ENCODE data around the gene PRPSAP1.

Gene PRPSAP1

GRCh38 chr17:76263896-76264295 lies 89.8 kb downstream of the PRPSAP1 start:
- no peak for DNase-seq

DNA sequence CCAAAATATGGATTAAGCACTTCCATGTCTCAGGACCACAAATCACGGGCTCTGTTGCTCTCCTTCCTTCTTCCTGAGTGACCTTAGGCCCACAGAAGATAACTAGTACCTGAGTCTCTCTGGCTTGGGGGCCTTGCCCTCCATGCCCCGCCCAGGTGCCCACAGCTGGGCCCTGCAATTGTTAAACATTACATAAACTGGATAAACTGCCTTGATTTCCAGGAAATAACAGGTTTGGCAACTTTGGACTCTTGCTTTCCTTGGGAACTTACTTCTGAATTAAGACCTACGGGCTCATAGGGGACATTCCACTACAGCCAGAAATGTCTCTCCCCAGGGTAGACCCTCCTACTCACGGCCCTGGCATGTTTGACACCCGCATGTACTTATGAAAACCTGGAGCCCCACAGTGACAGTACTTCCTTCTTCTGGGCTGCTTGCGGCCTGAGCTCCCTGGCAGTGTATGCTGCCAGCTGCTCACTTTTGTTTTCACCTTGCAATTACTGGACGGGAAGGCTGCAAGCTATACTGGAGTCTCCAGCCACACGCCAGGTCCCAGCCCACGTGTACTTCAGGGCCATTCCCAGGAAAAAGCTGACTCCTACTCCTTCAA lies 90.9 kb downstream of the PRPSAP1 start:
- DNase-seq: peak in 1 of 2 experiments; percentile 48

DNA sequence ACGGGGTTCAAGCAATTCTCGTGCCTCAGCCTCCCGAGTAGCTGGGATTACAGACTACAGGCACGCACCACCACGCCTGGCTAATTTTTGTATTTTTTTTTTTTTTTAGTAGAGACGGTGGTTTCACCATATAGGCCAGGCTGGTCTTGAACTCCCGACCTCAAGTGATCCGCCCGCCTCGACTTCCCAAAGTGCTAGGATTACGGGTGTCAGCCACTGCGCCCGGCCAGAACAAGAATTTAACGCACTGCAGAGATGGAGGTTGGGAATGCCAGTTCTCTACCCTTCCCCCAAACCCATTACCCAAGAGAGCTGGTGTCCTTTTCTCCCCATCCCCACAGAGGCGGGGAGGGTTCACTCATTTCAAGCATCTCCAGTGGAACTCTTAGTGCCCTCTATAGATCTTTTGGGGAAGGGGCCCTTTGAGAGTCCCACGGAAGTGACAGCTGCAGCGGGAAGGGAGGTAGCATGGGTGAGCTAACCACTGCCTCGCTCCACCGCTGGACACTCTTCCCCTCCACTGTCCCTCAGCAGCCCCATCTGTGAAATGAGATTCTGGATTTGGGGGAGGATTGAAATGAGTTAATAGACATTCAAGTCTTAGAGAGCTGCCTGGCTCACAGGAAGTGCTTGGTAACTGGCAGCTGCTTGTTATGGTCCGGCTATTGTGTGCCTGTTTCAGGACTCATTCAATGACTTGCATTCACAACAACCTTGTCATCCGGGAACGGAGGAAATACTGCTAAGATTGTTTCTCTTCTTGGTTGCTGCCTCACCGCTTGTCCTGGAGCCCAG lies 92.1 kb downstream of the PRPSAP1 start:
- no peak for DNase-seq

DNA sequence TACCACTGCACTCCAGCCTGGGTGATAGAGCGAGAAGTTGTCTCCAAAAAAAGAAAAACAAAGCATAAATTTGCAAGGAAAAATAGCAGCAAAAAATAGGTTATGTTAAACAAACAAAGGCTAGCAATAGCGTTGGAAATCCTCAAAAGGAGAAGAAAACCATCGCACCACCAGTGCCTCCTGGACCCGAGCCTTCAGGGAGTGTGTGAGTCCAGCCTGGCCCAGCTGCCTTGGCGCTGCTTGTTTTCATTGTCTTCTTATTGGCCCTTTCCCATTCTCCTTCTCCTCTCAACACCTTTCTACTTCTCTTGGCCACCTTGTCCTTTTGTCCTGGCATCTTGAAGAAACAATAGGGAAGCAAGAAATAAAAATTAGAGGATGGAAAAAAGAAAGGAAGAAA lies 93.0 kb downstream of the PRPSAP1 start:
- no peak for DNase-seq

- no peak for DNase-seq
Measured at GRCh38 chr17:76260220-76260619, 93.5 kb downstream of the PRPSAP1 start.

Measured in NCI-H526 (cell line).